CD4-positive, alpha-beta T cell treated with Interleukin-6 at 100 ng/mL for 8 hours (primary cell): ENCODE results near the gene ADA.
A peak's percentile ranks its signal among the peaks of the same experiment; 100 is the strongest.
"Not testable (repeated sequence)": the region's sequence is repeated elsewhere in the genome, so short reads cannot be mapped to it uniquely, and the experiment has no call there.

Experiments used
- DNase-seq: peaks from one replicate; pipeline ENCODE4 v3.0.0-alpha.2; 2020; ENCODE audit warnings: mixed read lengths, low spot score

Gene ADA

GRCh38 chr20:44678990-44679611 lies 27.6 kb upstream of the ADA start:
- DNase-seq = no peak

GRCh38 chr20:44678242-44678641 lies 26.7 kb upstream of the ADA start:
- DNase-seq = no peak

GRCh38 chr20:44672318-44672902 lies 20.9 kb upstream of the ADA start:
- not testable (repeated sequence) for DNase-seq

GRCh38 chr20:44671541-44671940 lies 20.0 kb upstream of the ADA start:
- DNase-seq = peak; percentile 69

- not testable (repeated sequence) for DNase-seq
Measured at GRCh38 chr20:44670851-44671250, 19.4 kb upstream of the ADA start.

GRCh38 chr20:44666066-44666465 lies 14.6 kb upstream of the ADA start:
- DNase-seq = no peak

GRCh38 chr20:44664131-44664530 lies 12.6 kb upstream of the ADA start:
- DNase-seq = no peak

- DNase-seq = no peak
Measured at GRCh38 chr20:44662261-44662660, 10.8 kb upstream of the ADA start.

- DNase-seq = no peak
Measured at GRCh38 chr20:44660581-44660980, 9.1 kb upstream of the ADA start.

GRCh38 chr20:44659931-44660330 lies 8.4 kb upstream of the ADA start:
- DNase-seq = no peak

GRCh38 chr20:44658810-44659209 lies 7.3 kb upstream of the ADA start:
- no peak for DNase-seq

GRCh38 chr20:44657875-44658274 lies 6.4 kb upstream of the ADA start:
- DNase-seq = no peak

GRCh38 chr20:44656448-44656847 lies 4.9 kb upstream of the ADA start:
- no peak for DNase-seq

GRCh38 chr20:44654210-44654609 lies 2.7 kb upstream of the ADA start:
- DNase-seq = not testable (repeated sequence)

- no peak for DNase-seq
Measured at GRCh38 chr20:44653546-44653945, 2.0 kb upstream of the ADA start.

- DNase-seq = no peak
Measured at GRCh38 chr20:44651434-44651683, 140 bp downstream of the ADA start.

- peak; percentile 34 for DNase-seq
Measured at GRCh38 chr20:44650771-44651433, 597 bp downstream of the ADA start.

- DNase-seq = no peak
Measured at GRCh38 chr20:44649976-44650375, 1.5 kb downstream of the ADA start.

GRCh38 chr20:44649126-44649525 lies 2.4 kb downstream of the ADA start:
- DNase-seq = no peak

- DNase-seq = no peak
Measured at GRCh38 chr20:44648579-44648978, 2.9 kb downstream of the ADA start.

- DNase-seq = no peak
Measured at GRCh38 chr20:44648068-44648467, 3.4 kb downstream of the ADA start.

GRCh38 chr20:44646641-44647274 lies 4.7 kb downstream of the ADA start:
- peak; percentile 23 for DNase-seq

- DNase-seq = peak; percentile 46
Measured at GRCh38 chr20:44646023-44646640, 5.4 kb downstream of the ADA start.
